ENCODE measurements around the gene DCAF5.

Gene DCAF5

DNA sequence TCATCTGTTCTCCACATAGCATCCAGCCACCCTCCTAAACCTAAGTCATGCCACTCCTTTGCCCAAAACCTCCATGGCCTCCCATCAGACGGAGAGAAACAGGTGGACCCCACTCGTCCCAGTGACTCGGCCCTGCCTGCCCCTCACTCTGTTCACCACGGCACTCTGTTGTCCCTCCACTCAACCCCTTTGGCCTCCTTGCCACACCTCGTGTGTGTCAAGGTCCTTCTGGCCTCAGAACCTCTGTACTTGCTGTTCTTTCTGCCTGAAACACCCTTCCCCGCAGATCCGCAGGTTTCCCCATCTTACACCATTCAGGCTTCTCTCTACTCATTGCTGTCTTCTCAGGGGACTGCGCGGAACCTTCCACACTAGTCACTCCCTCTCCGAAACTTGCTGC lies 149.3 kb downstream of the DCAF5 start:
- DNase-seq (ENCODE audit: low read depth): no peak

DNA sequence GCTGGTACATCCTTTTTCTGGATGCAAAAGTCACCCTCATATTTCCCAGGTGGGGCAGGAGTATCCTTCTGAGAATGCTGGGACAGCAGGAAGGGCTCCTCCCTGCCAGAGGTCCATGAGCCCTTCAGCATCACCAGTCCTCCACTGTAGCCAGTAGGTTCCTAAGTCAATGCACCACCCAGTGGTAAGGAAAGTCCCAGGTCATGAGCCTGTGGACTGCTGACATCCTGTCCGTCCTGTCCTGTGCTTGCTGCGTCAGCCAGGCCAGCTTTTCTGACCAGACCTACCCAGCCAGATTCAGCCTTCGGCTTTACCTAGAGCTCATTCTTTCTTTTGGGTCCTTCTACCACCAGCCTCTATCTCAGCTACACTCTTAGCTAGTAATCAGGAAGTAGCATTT lies 150.8 kb downstream of the DCAF5 start:
- no peak for DNase-seq (ENCODE audit: low read depth)

DNA sequence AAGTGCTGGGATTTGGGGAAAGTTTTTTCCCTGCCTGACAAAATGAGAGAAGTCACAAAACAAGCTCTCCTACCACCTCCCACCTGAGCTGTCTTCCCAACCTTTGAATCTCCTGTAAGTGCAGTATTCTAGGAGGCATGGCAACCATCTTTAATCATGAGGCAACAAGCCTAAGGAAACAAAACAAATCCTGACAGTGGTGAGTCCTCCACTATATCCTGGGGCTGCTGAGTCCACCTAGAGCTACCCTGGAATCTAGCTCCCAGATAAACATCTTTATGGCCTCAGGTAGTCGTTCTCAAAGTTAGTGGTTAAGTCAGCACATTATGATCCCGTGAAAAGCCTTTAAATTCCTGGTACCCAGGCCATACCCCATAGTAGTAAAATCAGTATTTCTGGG lies 151.5 kb downstream of the DCAF5 start:
- DNase-seq (ENCODE audit: low read depth): no peak
